Activated T-helper 17 cell treated with anti-CD3 and anti-CD28 coated beads, Interleukin-2, amount 50 U/mL, for 72 hours (primary cell): Measurements from ENCODE around the gene FAM153A. TPM values are rescaled to one million over a fixed set of nuclear protein-coding genes. Genes with fewer than 3 reads are reported as not detected.
"Not testable (repeated sequence)": the region's sequence is repeated elsewhere in the genome, so short reads cannot be mapped to it uniquely, and the experiment has no call there.

ENCODE experiments used
- ATAC-seq: fragments of 150-1000 bp; cut with Tn5 transposase; replicated peaks from 2 replicates; pipeline ENCODE4 v1.10.0; 2021; ENCODE audit warnings: mild to moderate bottlenecking, moderate library complexity
- H3K27ac Mint-ChIP-seq: one replicate; pipeline ENCODE4 v1.8.0; 2022; ENCODE audit warnings: mixed read lengths
- H3K27me3 Mint-ChIP-seq: one replicate; pipeline ENCODE4 v1.8.0; 2022; ENCODE audit warnings: mixed read lengths
- H3K36me3 Mint-ChIP-seq: one replicate; pipeline ENCODE4 v1.8.0; 2022; ENCODE audit warnings: low read depth, mild to moderate bottlenecking, mixed read lengths
- H3K4me1 Mint-ChIP-seq: one replicate; pipeline ENCODE4 v1.8.0; 2022; ENCODE audit warnings: mixed read lengths
- H3K4me3 Mint-ChIP-seq: one replicate; pipeline ENCODE4 v1.8.0; 2022; ENCODE audit warnings: mild to moderate bottlenecking, mixed read lengths
- H3K9me3 Mint-ChIP-seq: one replicate; pipeline ENCODE4 v1.8.0; 2022; ENCODE audit warnings: mixed read lengths
- total RNA-seq, 2 donors: library from RNA; stranded (reverse); gene quantifications; one replicate each; pipeline ENCODE4 v1.2.3, GENCODE V29; 2022

The FAM153A gene
- 100 to 1,000 TPM in 1 of 2 donors, 10 to 100 TPM in 1; 34.0 to 127 TPM for total RNA-seq

GRCh38 chr5:177782792-177783633 lies at the start of gene FAM153A:
TSS of gene FAM153A (minus strand) at chr5:177782899.
- not testable (repeated sequence) for H3K27ac Mint-ChIP-seq, H3K36me3 Mint-ChIP-seq, H3K4me1 Mint-ChIP-seq, H3K27me3 Mint-ChIP-seq, H3K9me3 Mint-ChIP-seq
- peak within 1 kb of the TSS; percentile 58 for H3K4me3 Mint-ChIP-seq
- peak; percentile 100 for ATAC-seq

GRCh38 chr5:177832287-177832686 lies 49.6 kb upstream of the FAM153A start:
- H3K4me1 Mint-ChIP-seq, H3K27me3 Mint-ChIP-seq, H3K4me3 Mint-ChIP-seq, H3K27ac Mint-ChIP-seq, H3K9me3 Mint-ChIP-seq, ATAC-seq: not testable (repeated sequence)
- H3K36me3 Mint-ChIP-seq, result peaks cover 10% of the 10 kb centered on the region

GRCh38 chr5:177826073-177826472 lies 43.4 kb upstream of the FAM153A start:
- H3K27me3 Mint-ChIP-seq, H3K4me3 Mint-ChIP-seq, H3K36me3 Mint-ChIP-seq, H3K9me3 Mint-ChIP-seq, H3K27ac Mint-ChIP-seq, H3K4me1 Mint-ChIP-seq: not testable (repeated sequence)
- peak; percentile 98 for ATAC-seq

GRCh38 chr5:177824776-177825175 lies 42.1 kb upstream of the FAM153A start:
- not testable (repeated sequence) for H3K9me3 Mint-ChIP-seq, H3K4me1 Mint-ChIP-seq, H3K27ac Mint-ChIP-seq, H3K36me3 Mint-ChIP-seq, ATAC-seq, H3K4me3 Mint-ChIP-seq, H3K27me3 Mint-ChIP-seq

- ATAC-seq, H3K9me3 Mint-ChIP-seq, H3K36me3 Mint-ChIP-seq, H3K4me3 Mint-ChIP-seq, H3K27me3 Mint-ChIP-seq, H3K27ac Mint-ChIP-seq, H3K4me1 Mint-ChIP-seq: not testable (repeated sequence)
Observed at GRCh38 chr5:177822489-177822888, 39.8 kb upstream of the FAM153A start.

GRCh38 chr5:177819664-177820063 lies 37.0 kb upstream of the FAM153A start:
- not testable (repeated sequence) for H3K9me3 Mint-ChIP-seq, ATAC-seq, H3K27me3 Mint-ChIP-seq, H3K27ac Mint-ChIP-seq, H3K4me1 Mint-ChIP-seq, H3K4me3 Mint-ChIP-seq, H3K36me3 Mint-ChIP-seq

- H3K36me3 Mint-ChIP-seq, H3K9me3 Mint-ChIP-seq, H3K4me3 Mint-ChIP-seq, H3K4me1 Mint-ChIP-seq, H3K27me3 Mint-ChIP-seq, H3K27ac Mint-ChIP-seq: not testable (repeated sequence)
- peak; percentile 50 for ATAC-seq
Observed at GRCh38 chr5:177812814-177813425, 30.2 kb upstream of the FAM153A start.

- H3K9me3 Mint-ChIP-seq, H3K4me1 Mint-ChIP-seq, H3K4me3 Mint-ChIP-seq, H3K36me3 Mint-ChIP-seq, H3K27me3 Mint-ChIP-seq, H3K27ac Mint-ChIP-seq: not testable (repeated sequence)
- ATAC-seq, result peak; percentile 43
Observed at GRCh38 chr5:177812160-177812743, 29.6 kb upstream of the FAM153A start.

GRCh38 chr5:177809209-177809913 lies 26.7 kb upstream of the FAM153A start:
- H3K36me3 Mint-ChIP-seq, H3K27me3 Mint-ChIP-seq, H3K9me3 Mint-ChIP-seq, H3K4me1 Mint-ChIP-seq, H3K27ac Mint-ChIP-seq: not testable (repeated sequence)
- peak; percentile 90 for ATAC-seq
- H3K4me3 Mint-ChIP-seq, result peak overlapping the region; percentile 65

- not testable (repeated sequence) for ATAC-seq, H3K27me3 Mint-ChIP-seq, H3K27ac Mint-ChIP-seq, H3K9me3 Mint-ChIP-seq, H3K4me1 Mint-ChIP-seq, H3K36me3 Mint-ChIP-seq
- peak overlapping the region; percentile 29 for H3K4me3 Mint-ChIP-seq
Observed at GRCh38 chr5:177808420-177808819, 25.7 kb upstream of the FAM153A start.

- H3K4me1 Mint-ChIP-seq, H3K36me3 Mint-ChIP-seq, H3K27me3 Mint-ChIP-seq, H3K9me3 Mint-ChIP-seq, H3K27ac Mint-ChIP-seq, ATAC-seq: not testable (repeated sequence)
- peak overlapping the region; percentile 40 for H3K4me3 Mint-ChIP-seq
Observed at GRCh38 chr5:177807265-177807664, 24.6 kb upstream of the FAM153A start.

- H3K27me3 Mint-ChIP-seq, H3K4me3 Mint-ChIP-seq, H3K4me1 Mint-ChIP-seq, H3K36me3 Mint-ChIP-seq, H3K27ac Mint-ChIP-seq, H3K9me3 Mint-ChIP-seq: not testable (repeated sequence)
- ATAC-seq, result peak; percentile 70
Observed at GRCh38 chr5:177801427-177801826, 18.7 kb upstream of the FAM153A start.

- not testable (repeated sequence) for H3K4me1 Mint-ChIP-seq, H3K27me3 Mint-ChIP-seq, H3K36me3 Mint-ChIP-seq, H3K4me3 Mint-ChIP-seq, H3K27ac Mint-ChIP-seq, H3K9me3 Mint-ChIP-seq
- peak; percentile 75 for ATAC-seq
Observed at GRCh38 chr5:177798237-177798840, 15.6 kb upstream of the FAM153A start.

- H3K36me3 Mint-ChIP-seq, result not testable (repeated sequence)
Observed at GRCh38 chr5:177793272-177793671, 10.6 kb upstream of the FAM153A start.

More at GRCh38 chr5:177793272-177793671, 10.6 kb upstream of the FAM153A start:
- H3K27me3 Mint-ChIP-seq, H3K4me3 Mint-ChIP-seq, H3K4me1 Mint-ChIP-seq, H3K27ac Mint-ChIP-seq, ATAC-seq, H3K9me3 Mint-ChIP-seq: not testable (repeated sequence)
